HG03135 (cell line): Measurements from ENCODE around the gene B4GALNT3.

ENCODE experiments used
- ATAC-seq: cut with Tn5 transposase; IDR thresholded peaks from one replicate; pipeline ENCODE4 v1.9.1; 2021; ENCODE audit warnings: mild to moderate bottlenecking, moderate library complexity; ENCODE audit not compliant: unreplicated experiment

B4GALNT3 gene

DNA sequence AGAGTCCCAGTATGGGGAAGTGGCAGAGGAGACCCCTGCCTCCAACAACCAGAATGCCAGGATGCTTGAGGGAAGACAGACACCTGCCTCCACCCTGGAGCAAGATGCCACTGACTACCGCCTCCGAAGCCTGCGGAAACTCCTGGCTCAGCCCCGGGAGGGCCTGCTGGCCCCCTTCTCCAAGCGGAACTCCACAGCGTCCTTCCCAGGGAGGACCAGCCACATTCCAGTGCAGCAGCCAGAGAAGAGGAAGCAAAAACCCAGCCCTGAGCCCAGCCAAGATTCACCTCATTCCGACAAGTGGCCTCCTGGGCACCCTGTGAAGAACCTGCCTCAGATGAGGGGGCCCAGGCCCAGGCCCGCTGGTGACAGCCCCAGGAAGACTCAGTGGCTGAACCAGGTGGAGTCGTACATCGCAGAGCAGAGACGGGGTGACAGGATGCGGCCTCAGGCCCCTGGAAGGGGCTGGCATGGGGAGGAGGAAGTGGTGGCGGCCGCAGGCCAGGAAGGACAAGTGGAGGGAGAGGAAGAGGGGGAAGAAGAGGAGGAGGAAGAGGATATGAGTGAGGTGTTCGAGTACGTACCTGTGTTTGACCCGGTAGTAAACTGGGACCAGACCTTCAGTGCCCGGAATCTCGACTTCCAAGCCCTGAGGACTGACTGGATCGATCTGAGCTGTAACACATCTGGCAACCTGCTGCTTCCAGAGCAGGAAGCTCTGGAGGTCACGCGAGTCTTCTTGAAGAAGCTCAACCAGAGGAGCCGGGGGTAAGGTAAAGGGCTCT, 93.7 kb downstream of the B4GALNT3 start:
- no peak for ATAC-seq

DNA sequence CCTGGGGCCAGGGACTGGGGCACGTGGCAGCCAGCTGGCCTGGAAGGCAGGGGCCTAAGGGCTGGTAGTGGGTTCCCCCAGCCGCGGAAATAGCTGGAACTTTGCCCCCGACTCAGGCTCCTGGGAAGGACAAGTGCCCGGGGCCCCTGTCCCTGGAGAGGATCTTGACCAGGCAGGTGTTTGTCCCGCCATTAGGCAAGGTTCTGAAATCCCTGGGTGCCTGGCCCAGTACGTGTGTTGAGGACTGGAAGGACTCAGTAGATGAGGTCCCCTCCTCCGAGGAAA, 94.2 kb downstream of the B4GALNT3 start:
- ATAC-seq = no peak

DNA sequence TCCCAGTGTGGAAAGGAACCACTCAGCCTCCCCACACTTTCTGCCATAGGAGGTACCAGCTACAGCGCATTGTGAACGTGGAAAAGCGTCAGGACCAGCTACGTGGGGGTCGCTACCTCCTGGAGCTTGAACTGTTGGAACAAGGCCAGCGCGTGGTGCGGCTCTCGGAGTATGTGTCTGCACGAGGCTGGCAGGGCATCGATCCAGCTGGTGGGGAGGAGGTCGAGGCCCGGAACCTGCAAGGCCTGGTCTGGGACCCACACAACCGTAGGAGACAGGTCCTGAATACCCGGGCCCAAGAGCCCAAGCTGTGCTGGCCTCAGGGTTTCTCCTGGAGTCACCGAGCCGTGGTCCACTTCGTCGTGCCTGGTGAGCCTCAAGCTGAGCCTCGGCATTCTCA, 96.8 kb downstream of the B4GALNT3 start:
- ATAC-seq = no peak

DNA sequence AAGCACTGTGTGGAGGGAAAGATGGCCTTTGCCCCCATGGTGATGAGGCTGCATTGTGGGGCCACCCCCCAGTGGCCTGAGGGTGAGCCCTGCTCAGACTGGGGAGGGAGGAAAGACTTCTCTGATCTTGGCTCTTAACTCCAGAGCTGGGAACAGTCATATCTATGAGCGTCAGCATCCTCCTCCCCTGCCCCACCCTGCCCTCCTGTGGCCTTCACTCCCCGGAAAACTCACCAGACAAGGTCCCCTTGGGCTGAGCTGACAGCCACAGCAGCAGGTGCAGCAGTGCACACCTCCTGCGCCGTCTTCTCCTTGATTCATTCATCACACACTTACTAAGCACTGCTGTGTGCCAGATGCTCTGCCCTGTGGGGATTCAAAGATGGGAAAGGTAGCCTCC, 98.8 kb downstream of the B4GALNT3 start:
- no peak for ATAC-seq

DNA sequence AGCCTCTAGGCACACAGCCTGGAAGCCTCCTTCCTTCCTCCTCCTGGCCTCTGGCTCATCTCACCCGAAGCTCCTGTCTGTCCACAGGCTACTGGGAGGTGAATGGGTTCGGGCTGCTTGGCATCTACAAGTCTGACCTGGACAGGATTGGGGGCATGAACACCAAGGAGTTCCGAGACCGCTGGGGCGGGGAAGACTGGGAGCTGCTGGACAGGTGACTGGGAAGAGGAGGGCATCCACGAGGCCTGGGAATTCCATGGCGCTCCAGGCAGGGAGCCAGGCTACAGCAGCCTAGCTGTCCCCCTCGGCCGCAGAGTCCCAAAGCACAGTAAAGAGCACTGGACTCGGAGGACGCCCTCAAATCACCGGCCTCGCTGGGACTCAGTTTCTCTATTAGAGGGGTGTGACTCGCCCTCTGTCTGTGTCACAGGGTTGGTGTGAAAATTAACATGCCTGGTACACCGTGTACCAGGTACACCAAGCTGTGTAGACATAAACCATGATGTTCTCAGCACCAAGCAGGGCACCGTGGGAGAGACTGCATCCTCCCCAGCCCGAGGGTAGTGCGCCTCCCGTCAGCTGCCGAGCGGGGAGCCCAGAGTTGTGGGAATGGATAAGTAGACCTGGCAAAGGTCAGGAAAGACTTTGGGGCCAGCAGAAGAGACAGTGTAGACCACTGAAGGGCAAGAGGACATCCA, 99.6 kb downstream of the B4GALNT3 start:
- ATAC-seq = no peak

DNA sequence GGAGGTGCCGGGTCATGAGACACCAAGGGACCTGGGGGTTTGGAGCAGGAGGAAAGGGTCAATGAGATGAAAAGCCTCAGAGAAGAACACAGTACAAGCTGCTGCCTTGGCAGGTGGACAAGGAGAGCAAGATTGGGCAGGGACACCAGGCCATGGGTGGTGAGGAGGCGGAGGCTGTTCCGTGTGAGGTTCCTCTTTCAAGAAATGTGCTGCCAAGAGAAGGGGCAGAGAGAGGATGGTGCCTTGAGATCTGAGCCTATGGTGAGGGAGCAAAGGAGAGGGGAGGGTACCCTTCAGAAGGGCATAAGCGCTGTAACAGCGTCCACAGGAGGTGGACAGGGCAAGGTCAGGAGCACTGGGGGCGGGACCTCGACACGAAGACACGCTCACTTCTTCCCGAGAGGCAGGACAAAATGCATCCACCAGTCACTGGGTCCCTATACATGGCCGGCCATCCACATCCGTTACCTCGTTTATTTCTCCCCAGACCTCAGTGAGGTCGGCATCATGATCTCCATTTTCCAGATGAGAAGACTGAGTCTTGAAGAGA, 100.2 kb downstream of the B4GALNT3 start:
- no peak for ATAC-seq

DNA sequence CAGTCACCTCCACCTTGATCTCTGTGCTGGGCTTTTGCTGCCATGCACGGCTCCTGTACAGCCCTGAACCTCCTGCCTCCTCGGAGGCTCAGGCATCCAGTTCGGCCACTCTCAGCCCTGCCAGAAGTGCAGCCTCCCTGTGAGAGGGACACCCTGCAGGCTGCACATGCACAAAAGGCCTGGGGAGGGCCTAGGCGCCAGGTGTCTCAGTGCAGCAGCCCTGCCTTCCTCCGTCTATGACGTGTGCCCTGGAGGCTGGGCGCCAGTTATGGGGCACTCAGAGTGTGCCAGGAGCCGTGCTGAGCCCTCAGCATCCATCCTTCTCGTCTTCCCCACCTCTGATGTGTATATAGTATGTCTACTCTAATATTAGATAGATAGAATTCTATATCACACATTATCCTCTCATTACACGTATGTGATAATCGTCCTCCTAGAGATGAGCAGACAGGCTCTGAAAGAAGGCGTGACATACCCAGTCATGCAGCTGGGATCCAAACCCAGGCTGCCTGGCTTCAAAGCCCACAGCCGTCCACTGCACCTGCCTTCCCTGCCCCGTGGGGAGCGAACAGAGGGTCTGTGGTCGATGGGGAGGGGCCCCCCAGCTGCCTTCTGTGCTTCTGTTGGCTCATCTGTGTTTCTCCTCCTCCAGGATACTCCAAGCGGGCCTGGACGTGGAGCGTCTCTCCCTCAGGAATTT, 101.1 kb downstream of the B4GALNT3 start:
- ATAC-seq = no peak

DNA sequence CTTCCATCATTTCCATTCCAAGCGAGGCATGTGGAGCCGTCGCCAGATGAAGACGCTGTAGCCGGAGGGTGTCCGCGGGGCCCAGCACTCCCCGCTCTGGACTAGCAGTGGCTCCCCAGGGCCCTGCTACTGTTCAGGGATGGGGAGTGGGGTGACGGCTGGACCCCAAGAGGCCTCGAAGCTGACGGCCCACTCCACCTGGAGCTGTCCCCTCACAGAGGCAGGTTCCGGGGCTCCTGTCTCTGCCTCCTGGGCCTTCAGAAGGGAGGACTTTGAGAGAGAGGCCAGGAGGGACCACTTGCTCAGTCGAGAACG, 101.6 kb downstream of the B4GALNT3 start:
- no peak for ATAC-seq

DNA sequence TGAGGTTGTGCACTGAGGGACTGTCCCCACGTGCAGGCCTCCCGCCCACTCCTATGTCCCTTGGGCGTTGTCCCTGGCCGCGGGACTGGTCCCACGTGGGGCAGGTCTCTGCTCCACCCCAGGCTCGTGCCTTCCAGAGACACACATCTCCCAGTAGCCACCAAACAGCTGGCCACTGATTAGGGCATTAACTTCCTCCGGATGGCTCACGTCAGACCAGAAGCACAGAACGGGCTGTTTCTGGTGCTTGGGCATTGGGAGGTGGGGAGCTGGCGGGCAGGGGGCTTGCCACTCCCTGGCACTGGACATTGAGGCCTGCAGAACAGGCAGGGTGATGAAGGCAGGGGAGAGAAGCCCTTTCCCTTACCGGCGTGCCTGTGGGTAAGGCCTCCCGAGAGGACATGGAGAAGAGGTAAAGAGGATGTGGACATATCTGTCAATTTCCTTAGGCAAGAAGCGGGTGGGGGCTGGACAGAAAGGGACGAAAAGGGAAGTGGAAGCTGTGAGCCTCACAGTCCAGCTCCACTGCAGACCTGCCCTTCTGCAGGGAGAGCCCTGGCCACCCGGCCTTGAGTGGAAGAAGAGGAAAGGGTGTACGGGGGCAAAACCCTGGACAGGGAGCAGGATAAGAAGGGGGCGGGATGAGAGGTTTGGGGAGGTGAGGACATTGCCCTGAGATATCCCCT, 102.3 kb downstream of the B4GALNT3 start:
- ATAC-seq = no peak

DNA sequence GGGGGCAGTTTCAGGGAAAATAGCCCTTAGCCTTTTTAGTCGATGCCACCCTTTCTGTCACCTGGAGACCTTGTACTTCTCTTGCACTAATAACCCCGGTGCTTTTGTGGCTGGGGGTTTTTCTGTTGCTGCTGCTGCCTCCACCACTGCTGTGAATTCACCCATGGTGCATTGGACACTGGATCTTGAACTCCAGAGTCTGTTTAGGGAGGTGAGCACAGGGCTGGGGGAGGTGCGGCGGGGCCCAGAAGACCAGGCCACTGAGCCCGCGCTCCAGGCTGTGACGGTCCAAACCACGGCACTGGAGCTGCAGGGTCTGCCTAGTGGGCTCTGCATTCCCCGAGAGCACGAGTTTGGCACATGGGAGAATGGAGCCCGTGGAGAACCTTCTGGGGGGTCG, 102.9 kb downstream of the B4GALNT3 start:
- ATAC-seq = no peak

DNA sequence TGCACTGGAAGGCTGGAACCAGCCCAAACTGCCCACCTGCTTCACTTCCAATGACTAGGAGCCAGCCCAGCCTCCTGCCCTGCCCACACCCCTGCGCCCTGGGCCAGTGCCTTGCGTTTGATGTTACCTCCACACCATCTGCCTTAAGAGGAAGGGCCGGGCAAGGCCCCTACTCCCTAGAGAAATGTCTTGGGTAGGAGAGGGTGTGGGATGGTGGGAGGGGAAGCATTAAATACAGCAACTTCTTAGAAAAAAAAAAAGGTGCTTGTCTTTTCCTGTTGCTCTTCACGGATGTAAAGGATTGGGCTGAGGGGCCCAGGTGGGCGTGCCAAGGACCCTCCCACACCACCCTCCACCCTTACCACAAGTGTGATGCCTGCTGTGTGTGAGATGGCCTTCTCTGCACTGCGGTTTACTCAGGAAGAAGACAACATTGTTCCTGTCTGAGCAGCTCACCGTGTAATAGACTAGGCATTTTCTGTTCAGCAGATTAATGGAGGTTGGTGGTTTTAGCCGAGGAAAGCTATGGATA, 103.6 kb downstream of the B4GALNT3 start:
- no peak for ATAC-seq

DNA sequence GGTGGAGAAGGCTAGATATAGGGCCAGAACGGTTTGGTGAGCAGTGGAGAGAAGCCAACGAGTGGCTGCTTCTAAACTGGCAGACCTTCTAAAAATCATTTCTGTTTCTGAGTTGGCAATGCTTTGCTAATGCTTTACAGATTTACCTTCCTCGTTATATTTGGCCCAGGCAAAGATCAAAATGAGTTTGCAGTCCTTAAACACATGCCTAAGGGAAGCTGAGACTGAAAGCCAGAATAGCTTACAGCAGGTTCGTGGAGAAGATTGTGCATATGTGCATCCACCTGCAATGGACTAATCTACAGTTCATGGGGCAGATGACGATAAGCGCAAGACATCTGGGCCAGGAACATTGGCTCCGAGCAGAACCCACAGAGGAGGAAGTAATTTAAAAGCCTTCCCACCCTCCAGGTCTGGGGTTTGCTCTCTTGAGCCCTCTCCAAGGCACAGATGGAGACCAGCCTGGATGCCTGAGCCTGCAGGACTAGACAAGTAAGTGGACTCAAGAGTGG, 104.1 kb downstream of the B4GALNT3 start:
- no peak for ATAC-seq

DNA sequence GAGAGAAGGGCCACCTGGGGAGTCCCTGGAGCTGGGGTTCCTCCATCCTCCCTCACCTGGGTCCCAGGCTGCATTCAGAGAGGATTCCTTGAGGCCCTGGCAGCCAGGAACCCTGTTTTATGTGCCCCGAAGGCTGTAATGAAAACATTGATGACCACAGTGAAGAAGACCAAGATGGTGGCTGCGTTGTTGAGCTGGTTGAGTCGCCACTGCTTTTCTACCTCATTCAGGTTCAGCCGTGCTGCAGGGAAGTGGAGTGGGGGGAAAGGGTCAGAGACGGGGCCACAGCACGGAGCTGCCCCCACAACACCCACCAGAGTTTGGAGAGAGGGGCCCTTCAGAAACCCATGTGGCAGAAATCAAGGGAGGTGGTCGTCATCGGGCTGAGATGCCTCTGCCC, 105.4 kb downstream of the B4GALNT3 start:
- ATAC-seq = no peak

DNA sequence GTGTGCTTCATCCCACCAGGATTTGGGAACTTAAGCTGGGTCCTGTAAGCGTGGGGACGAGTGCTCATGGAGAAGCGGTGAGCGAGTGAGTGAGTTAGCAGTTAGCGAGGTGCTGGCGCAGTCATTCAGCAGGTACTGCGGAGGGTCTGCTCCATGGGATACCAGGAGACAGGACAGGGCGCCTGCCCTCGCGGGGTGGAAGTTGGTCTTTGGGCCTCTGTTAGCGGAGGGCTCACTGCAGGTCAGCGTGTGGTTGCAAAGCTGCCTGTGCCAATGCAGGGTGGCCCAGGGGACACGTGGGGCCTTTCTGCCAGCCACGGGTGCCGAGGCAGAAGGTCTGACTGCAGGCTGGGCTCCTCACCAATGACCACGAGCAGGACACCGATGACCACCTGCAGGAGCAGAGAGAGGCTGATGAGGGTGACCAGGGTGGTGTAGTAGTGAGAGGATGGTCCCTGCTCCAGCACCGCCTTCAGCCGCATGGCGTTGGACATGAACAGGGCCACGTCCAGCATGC, 105.9 kb downstream of the B4GALNT3 start:
- no peak for ATAC-seq

DNA sequence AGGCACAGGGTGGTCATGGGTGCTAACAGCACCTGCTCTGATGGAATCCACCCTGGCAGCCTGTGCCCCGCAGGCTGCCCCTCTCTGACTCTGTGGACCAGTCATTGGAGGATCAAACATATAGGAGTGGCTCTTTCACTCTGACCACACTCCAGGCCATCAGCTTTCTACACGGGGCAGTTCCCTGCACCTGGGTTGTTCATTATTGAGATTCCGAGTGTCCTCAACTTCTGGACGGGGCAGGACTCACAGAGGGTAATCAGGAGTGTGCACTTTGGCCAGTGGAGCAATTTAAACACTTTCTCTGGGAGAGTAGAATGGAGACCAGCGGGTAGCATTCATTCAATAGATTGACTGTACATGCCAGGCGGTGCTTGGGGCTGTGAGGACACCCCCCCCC, 108.7 kb downstream of the B4GALNT3 start:
- ATAC-seq = no peak

DNA sequence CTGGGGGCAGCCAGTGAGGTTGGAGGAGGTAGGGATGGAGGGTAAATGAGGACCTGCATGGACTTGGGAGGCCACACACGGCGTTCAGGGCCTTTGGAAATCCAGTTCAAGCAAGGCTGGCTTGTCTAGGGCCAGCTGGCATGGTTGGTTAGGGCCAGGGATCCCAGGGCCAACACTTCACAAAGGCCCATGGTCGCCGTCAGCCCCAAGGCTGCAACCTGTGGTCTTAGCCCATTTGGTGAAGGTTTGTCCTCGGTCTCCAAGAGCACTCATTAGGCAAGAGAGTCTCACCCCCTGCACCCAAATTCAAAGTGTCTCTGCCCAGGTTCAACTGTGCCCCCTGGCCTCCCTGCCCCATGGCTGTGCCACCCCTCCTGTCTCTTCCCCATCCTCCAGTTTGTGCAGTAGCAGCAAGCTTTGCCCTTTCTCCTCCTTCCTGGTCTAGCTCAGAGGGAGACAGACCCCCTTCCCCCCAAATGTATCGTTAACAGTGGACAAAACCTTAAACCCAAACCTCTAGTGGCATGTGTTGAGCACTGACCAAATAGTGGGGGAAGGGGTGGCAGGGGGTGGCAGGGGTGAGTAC, 109.4 kb downstream of the B4GALNT3 start:
- ATAC-seq = no peak

DNA sequence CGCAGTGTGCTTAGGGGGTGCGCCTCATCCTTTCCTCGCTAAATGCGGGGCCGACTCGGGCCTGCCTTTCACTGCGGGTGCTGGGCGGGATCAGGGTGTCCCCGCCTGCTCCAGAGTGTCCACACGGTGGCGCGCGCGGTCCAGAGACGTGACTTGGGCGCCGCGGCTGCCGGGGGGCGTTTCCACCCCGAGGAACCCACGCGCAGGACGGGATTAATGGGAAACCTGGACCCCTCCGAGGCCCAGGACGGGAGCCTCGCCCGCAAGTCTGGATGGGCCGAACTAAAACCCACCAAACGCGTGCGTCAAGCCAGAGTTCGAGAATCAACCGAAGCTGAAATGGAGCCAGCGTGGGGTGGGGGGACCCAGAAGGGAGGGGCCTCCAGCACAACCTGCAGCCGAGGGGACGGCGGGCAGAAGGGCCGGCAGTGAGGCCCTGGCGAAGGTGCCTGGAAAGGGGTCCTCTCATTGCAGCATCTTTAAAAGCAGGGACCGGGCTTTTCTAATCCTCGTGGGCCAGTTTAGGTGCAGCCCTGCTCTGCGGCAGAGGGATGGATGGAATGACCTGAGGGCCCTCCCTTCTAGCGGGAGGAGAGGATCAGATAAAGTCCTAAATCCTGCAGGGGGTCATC, 110.2 kb downstream of the B4GALNT3 start:
- ATAC-seq = no peak

DNA sequence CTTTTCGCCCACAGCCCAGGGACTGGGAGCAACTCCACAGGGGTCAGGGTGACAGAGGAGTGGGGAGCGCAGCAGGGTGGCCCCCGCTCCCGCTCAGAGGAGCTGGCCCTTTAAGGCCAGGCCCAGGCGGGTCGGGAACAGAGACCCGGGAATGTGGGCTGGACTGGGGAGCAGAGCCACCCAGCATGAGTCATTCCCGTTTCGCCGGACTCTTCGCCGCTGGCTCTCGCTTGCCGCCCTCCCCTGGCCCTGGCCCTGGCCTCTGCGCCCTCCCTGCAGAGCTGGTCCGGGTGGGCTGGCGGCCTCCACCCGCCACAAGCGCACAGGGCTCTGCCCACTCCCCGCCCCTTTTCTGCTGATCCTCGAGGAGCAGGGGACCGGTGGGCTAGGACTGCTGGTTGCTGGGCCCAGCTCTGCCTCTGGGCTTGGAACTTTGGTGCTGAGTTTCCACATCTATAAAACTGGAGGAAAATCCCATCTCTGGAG, 110.7 kb downstream of the B4GALNT3 start:
- ATAC-seq = no peak

DNA sequence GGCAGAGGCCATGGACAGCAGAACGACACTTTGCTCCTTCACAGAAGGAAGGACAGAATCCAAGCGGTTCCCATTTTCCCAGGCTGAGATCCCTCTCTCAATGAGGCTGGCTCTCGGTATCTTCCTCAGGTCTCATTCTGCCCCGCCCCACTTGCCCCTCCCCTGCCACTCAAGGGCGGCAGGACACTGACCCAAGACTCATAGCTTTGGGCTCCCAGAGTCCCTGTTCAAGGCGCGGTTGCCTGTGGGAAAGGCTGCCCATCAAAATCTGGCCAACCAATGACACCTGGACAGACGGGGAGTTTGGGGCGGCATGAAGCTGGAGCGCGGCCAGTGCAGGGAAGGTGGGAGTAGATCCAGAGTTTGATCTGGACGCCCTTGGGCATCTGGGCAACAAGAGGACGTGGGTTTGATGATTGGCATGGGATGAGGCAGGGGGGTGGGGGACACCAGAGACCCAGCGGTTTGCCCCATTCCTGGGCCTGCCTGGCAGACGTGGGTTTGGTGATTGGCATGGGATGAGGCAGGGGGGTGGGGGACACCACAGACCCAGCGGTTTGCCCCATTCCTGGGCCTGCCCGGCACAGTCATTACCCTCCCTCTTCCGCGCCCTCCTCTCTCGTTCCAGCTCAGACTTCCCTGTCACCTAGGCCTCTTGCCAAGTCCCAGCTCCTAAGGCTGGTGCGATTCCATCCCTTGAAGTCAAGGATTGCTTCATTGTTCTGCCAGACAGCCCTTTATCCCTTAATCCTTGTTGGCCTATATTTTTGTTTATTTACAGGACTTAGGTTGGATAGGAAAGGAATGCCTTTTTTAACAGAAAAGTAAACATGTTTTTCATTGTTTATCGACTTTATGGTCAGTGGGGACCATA, 111.4 kb downstream of the B4GALNT3 start:
- ATAC-seq = no peak
